Hepatocyte (in vitro differentiated cells): ENCODE results near the gene ADAMTSL5. TPM values are rescaled to one million over a fixed set of nuclear protein-coding genes. Genes with fewer than 3 reads are reported as not detected.

ENCODE experiments used
- DNase-seq: peaks from one replicate; pipeline ENCODE4 v3.0.0-alpha.2; 2016; ENCODE audit warnings: low spot score
- H2AFZ ChIP-seq: fragments of 200-600 bp; sonication (generic); 2 replicates; pipeline ENCODE4 v1.6.0; 2016; ENCODE audit warnings: antibody characterized with exemption, mild to moderate bottlenecking
- H3K27ac ChIP-seq: fragments of 200-600 bp; sonication (generic); 2 replicates; pipeline ENCODE4 v1.5.1; 2016; ENCODE audit warnings: mild to moderate bottlenecking
- H3K27me3 ChIP-seq: fragments of 200-600 bp; sonication (generic); 2 replicates; pipeline ENCODE4 v1.6.1; 2016
- H3K36me3 ChIP-seq: fragments of 200-600 bp; sonication (generic); replicated peaks from 2 replicates; pipeline ENCODE4 v1.5.1; 2016; ENCODE audit warnings: low read depth; ENCODE audit not compliant: insufficient read depth
- H3K4me1 ChIP-seq: fragments of 200-600 bp; sonication (generic); 2 replicates; pipeline ENCODE4 v1.5.1; 2016; ENCODE audit warnings: mild to moderate bottlenecking, moderate library complexity; ENCODE audit not compliant: insufficient read depth
- H3K4me2 ChIP-seq: fragments of 200-600 bp; sonication (generic); 2 replicates; pipeline ENCODE4 v1.6.0; 2016
- H3K4me3 ChIP-seq: fragments of 200-600 bp; sonication (generic); 2 replicates; pipeline ENCODE4 v1.5.1; 2016; ENCODE audit warnings: mild to moderate bottlenecking
- H3K79me2 ChIP-seq: fragments of 200-600 bp; sonication (generic); 2 replicates; pipeline ENCODE4 v1.6.0; 2017; ENCODE audit warnings: mild to moderate bottlenecking
- H3K9me2 ChIP-seq: fragments of 200-600 bp; sonication (generic); replicated peaks from 2 replicates; pipeline ENCODE4 v1.6.0; 2017; ENCODE audit warnings: mild to moderate bottlenecking; ENCODE audit not compliant: insufficient read depth
- H3K9me3 ChIP-seq: fragments of 200-600 bp; sonication (generic); 2 replicates; pipeline ENCODE4 v1.5.1; 2016; ENCODE audit warnings: low read depth, mild to moderate bottlenecking
- H4K20me1 ChIP-seq: fragments of 200-600 bp; sonication (generic); 2 replicates; pipeline ENCODE4 v1.6.0; 2016; ENCODE audit warnings: mild to moderate bottlenecking; ENCODE audit not compliant: insufficient read depth, poor library complexity, severe bottlenecking
- EZH2 ChIP-seq: fragments of 200-600 bp; sonication (generic); IDR thresholded peaks from 2 replicates; pipeline ENCODE4 v1.6.1; 2016; ENCODE audit warnings: antibody characterized with exemption, mild to moderate bottlenecking, borderline replicate concordance
- EZH2phosphoT487 ChIP-seq: fragments of 200-600 bp; sonication (generic); IDR thresholded peaks from one replicate; pipeline ENCODE4 v1.6.1; 2018; ENCODE audit warnings: antibody characterized with exemption, mild to moderate bottlenecking, low read depth, moderate library complexity; ENCODE audit not compliant: unreplicated experiment, severe bottlenecking
- WGBS: methylation state at CpG from one replicate; pipeline ENCODE4 v1.1.6; 2016; ENCODE audit warnings: low lambda C conversion rate; ENCODE audit errors: missing lambda C conversion rate; 5-methylcytosine and 5-hydroxymethylcytosine counted together
- polyA plus RNA-seq: library from polyadenylated mRNA; unstranded; fragments of >200 nt; fragmentation: Nextera tagmentation; extraction: Ambion mirVana; gene quantifications from 2 replicates; pipeline ENCODE4 v1.2.1, GENCODE V29; 2016
- total RNA-seq: library from RNA; depleted of rRNA; stranded (reverse); fragments of >200 nt; gene quantifications from 2 replicates; pipeline ENCODE4 v1.2.3, GENCODE V29; 2014
- TF ChIP-seq, protein P1 (sequence below): fragments of 200-600 bp; sonication (generic); IDR thresholded peaks from 2 replicates; pipeline ENCODE4 v1.5.1; 2016; ENCODE audit warnings: antibody characterized with exemption, mild to moderate bottlenecking; ENCODE audit not compliant: poor library complexity

Gene ADAMTSL5
- total and polyA plus RNA-seq, 2 experiments from 2014 or later, result 8.3 to 45.5 TPM

DNA sequence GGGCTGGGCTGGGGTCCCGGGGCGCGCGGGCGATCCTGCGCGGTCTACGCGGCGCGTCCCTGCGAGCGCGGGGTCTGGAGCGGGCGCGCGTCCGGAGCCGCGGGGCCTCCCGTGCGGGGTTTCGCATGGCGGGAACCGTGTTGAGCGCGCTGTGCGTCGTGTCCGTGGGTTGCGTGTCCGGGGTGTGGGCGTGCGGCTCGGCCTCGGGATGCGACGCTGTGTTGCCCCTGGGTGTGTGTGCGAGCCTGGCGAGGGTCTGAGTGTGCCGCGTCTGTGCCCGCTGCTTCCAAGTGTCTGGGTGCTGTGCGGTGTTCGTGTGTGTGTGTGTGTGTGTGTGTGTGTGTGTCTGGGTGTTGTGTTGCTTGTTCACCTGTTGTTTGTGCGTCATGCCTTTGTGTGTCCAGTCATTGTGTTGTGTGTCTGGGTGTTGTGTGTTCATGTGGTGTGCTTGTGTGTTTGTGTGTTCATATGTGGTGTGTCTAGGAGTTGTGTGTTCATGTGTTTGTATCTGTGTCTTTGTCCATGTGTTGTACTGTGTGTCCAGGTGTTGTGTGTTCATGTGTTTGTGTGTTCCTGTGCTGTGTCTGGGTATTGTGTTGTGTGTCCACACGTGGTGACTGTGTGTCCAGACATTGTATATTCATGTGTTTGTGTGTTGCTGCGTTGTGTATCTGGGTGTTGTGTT is 11.6 kb upstream of the ADAMTSL5 start:
- Histone ChIP-seq H2AFZ (no peak overlapping the region), H4K20me1 (no peaks in the 10 kb centered on the region), H3K9me2 (no peaks in the 10 kb centered on the region), H3K4me1 (no peaks in the 10 kb centered on the region), H3K79me2 (no peaks in the 10 kb centered on the region), H3K4me3 (no peak overlapping the region), H3K9me3 (no peaks in the 10 kb centered on the region), H3K27ac (no peak overlapping the region), H3K36me3 (no peaks in the 10 kb centered on the region), H3K27me3 (peaks cover 28% of the 10 kb centered on the region), H3K4me2 (peak overlapping the region; percentile 76)
- DNase-seq, result no peak
- WGBS, result 61% methylated on average over 10 of the region's 49 CpGs
- TF ChIP-seq, protein P1, sequence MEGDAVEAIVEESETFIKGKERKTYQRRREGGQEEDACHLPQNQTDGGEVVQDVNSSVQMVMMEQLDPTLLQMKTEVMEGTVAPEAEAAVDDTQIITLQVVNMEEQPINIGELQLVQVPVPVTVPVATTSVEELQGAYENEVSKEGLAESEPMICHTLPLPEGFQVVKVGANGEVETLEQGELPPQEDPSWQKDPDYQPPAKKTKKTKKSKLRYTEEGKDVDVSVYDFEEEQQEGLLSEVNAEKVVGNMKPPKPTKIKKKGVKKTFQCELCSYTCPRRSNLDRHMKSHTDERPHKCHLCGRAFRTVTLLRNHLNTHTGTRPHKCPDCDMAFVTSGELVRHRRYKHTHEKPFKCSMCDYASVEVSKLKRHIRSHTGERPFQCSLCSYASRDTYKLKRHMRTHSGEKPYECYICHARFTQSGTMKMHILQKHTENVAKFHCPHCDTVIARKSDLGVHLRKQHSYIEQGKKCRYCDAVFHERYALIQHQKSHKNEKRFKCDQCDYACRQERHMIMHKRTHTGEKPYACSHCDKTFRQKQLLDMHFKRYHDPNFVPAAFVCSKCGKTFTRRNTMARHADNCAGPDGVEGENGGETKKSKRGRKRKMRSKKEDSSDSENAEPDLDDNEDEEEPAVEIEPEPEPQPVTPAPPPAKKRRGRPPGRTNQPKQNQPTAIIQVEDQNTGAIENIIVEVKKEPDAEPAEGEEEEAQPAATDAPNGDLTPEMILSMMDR, result no peak
- TF ChIP-seq EZH2, result no peak
- TF ChIP-seq EZH2phosphoT487, result no peak

DNA sequence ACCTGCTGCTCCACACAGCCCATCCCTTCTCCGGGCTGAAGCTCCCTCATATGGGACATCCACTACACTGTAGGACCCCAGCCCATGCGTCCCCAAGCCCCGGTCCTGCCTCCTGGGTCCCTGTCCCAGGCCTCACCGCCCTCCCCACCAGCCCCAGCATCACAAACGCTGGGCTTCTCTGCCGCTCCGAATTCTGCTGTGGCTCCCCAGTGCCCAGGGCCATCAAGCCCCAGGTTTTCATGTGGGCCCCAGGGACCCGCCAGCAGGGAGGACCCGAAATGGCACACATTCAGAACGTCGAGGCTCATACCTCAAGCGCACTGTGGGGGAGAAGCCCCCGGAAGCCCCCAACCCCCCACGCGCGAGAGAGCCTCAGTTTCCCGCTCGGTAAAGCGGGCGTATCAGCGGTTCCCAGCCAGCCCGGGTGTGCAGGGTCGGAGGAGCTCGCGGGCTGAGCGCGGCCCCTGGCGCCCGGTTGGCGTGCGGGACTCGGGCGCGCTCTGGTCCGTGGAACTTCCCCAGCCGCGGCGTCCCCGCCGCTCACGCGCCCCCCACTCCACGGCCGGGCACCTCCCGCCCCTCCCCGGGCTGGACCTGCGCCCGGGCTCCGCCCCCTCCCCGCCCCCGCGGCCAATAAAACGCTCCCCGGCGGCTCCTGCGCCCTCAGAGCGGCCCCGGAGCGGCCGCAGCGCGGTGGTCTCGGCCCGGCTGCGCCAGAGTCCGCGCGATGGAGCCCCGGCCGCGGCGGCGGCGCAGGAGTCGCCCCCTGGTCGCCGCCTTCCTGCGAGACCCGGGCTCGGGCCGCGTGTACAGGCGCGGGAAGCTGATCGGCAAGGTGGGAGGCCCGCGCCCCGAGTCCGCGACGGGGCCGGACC is 10.8 kb upstream of the ADAMTSL5 start, which contains the start of gene PLK5:
PLK5 (plus strand) TSS at position 666 of the 875 bp plus-strand sequence. CDS start 2,920 bp downstream, outside the sequence.
- H3K36me3 ChIP-seq, result no peaks in the 10 kb centered on the region
- no peak for DNase-seq
- H3K9me3 ChIP-seq, result no peaks in the 10 kb centered on the region
- no peak within 1 kb of the TSS for H2AFZ ChIP-seq
- H3K4me3 ChIP-seq, result no peak within 1 kb of the TSS
- no peaks in the 10 kb centered on the region for H4K20me1 ChIP-seq
- peaks cover 28% of the 10 kb centered on the region for H3K27me3 ChIP-seq
- no peaks in the 10 kb centered on the region for H3K9me2 ChIP-seq
- TF ChIP-seq EZH2phosphoT487 (no peak), EZH2 (no peak)
- TF ChIP-seq, protein P1, result peak; percentile 7
- WGBS, result 17% methylated on average over 60 of the region's 92 CpGs
- no peaks in the 10 kb centered on the region for H3K79me2 ChIP-seq
- peak within 1 kb of the TSS; percentile 76 for H3K4me2 ChIP-seq
- no peak within 1 kb of the TSS for H3K27ac ChIP-seq
- H3K4me1 ChIP-seq, result no peaks in the 10 kb centered on the region

DNA sequence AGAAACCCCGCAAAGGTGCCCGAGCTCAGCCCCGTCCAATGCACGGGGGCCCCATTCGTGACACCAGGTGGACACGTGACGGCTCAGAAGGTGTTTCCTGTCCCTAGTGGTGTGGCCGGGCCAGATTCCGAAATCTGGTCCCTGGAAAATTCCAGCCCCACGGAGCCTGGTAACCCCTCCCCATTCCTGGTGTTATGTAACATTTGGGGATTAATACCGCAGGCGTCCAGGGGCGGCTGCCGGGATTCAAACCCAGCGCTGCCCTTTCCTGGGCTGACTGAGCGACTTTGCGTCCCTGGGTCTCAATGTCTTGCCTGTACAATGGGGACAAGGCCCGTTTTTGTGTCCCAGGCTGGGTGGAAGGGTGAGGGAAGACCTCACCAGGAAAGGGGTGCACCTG is 10.0 kb upstream of the ADAMTSL5 start:
- WGBS, result 75% methylated on average over 18 of the region's 18 CpGs
- Histone ChIP-seq H2AFZ (no peak overlapping the region), H3K79me2 (no peaks in the 10 kb centered on the region), H3K9me2 (no peaks in the 10 kb centered on the region), H3K4me2 (no peak overlapping the region), H3K4me1 (no peaks in the 10 kb centered on the region), H3K4me3 (no peak overlapping the region), H3K9me3 (no peaks in the 10 kb centered on the region), H3K27me3 (peaks cover 28% of the 10 kb centered on the region), H3K27ac (no peak overlapping the region), H3K36me3 (no peaks in the 10 kb centered on the region), H4K20me1 (no peaks in the 10 kb centered on the region)
- no peak for TF ChIP-seq EZH2
- TF ChIP-seq, protein P1, result no peak
- TF ChIP-seq EZH2phosphoT487, result no peak
- DNase-seq, result no peak
